Tibial nerve (tissue), 3 donors: ENCODE results near the gene PAMR1.

Source experiments
- CTCF ChIP-seq, 5 experiments: fragments of 200-600 bp in 3 of 5; fragments of 450-650 bp in 2 of 5; sonication (generic) in 3 of 5; IDR thresholded peaks; one replicate each; pipeline ENCODE4 v1.5.1; 2016 to 2019; ENCODE audit warnings: antibody characterized with exemption in 5 of 5, mild to moderate bottlenecking in 3 of 5, moderate library complexity in 2 of 5
- POLR2A ChIP-seq, 2 donors: fragments of 450-650 bp; IDR thresholded peaks; one replicate each; pipeline ENCODE4 v1.6.1; 2017; ENCODE audit warnings: antibody characterized with exemption in 2 of 2, mild to moderate bottlenecking in 2 of 2, moderate library complexity in 2 of 2

GRCh38 chr11:35536470-35536869 is 11.1 kb upstream of the PAMR1 start:
- TF ChIP-seq POLR2A (IDR thresholded peaks at IDR 0.05) (no peak), CTCF (IDR thresholded peaks at IDR 0.05) (no peak)
